Heart right ventricle (tissue), 16 donors: ENCODE measurements around the gene DOCK9. TPM values are rescaled to one million over a fixed set of nuclear protein-coding genes. Genes with fewer than 3 reads are reported as not detected.

Source experiments
- ATAC-seq, 8 donors: fragments of 200-7000 bp; cut with Tn5 transposase; one replicate each; pipeline ENCODE4 v1.9.1; 2020; ENCODE audit warnings: mild to moderate bottlenecking in 8 of 8, moderate library complexity in 8 of 8, moderate number of reproducible peaks in 1 of 8
- DNase-seq, 2 donors: peaks; one replicate each; pipeline ENCODE4 v3.0.0-alpha.2; 2020
- H3K27ac ChIP-seq, 10 donors: fragments of 200-600 bp; sonication (generic) in 2 of 10; one replicate each; pipeline versions ENCODE4 v1.5.0 to v1.8.0; 2020 to 2022; ENCODE audit warnings: mild to moderate bottlenecking in 3 of 10
- H3K27me3 ChIP-seq, 7 donors: fragments of 200-600 bp; one replicate each; pipeline ENCODE4 v1.8.0; 2021 to 2022; ENCODE audit warnings: mild to moderate bottlenecking in 2 of 7
- H3K36me3 ChIP-seq, 9 donors: fragments of 200-600 bp; sonication (generic) in 1 of 9; one replicate each; pipeline versions ENCODE4 v1.5.0 to v1.8.0; 2020 to 2022; ENCODE audit warnings: mild to moderate bottlenecking in 2 of 9
- H3K4me1 ChIP-seq, 9 donors: fragments of 200-600 bp; sonication (generic) in 1 of 9; one replicate each; pipeline versions ENCODE4 v1.5.0 to v1.8.0; 2020 to 2022; ENCODE audit warnings: mild to moderate bottlenecking in 4 of 9
- H3K4me3 ChIP-seq, 10 donors: fragments of 200-600 bp; sonication (generic) in 2 of 10; one replicate each; pipeline versions ENCODE4 v1.5.0 to v1.8.0; 2020 to 2022; ENCODE audit warnings: mild to moderate bottlenecking in 7 of 10, moderate library complexity in 2 of 10
- H3K9me3 ChIP-seq, 11 donors: fragments of 200-600 bp in 10 of 11; sonication (generic) in 2 of 11; one replicate each; pipeline versions ENCODE4 v1.5.0 to v1.8.0; 2013 to 2022; ENCODE audit warnings: mild to moderate bottlenecking in 2 of 11, control low read depth in 1 of 11, moderate library complexity in 1 of 11
- WGBS, 2 donors: extraction: QIAGEN DNeasy Blood & Tissue Kit; methylation state at CpG; one replicate each; pipeline ENCODE4 v1.1.7; 2013; ENCODE audit warnings: inconsistent platforms in 1 of 2; 5-methylcytosine and 5-hydroxymethylcytosine counted together
- intact Hi-C, 10 donors: fragments of 100-400 bp; cut with DNase I; formaldehyde crosslinking; loops; one replicate each; pipeline versions ENCODE4 v1.11.1 to v1.14.2; 2022
- polyA plus RNA-seq, 2 donors: library from polyadenylated mRNA; stranded (reverse); fragments of 200-250 nt; gene quantifications; one replicate each; pipeline ENCODE4 v1.2.3, GENCODE V29; 2013
- total RNA-seq, 10 donors: library from RNA; stranded (reverse); fragmentation: NEBNext Ultra II Directional in 3 of 10; extraction: Animal tissue kit (Norgen Biotek cat#: 25700) in 3 of 10; gene quantifications; one replicate each; pipeline versions ENCODE4 v1.2.1 to v1.2.4, GENCODE V29; 2021 to 2023
- TF ChIP-seq, protein P1 (sequence below), 9 donors: fragments of 200-600 bp; sonication (generic) in 2 of 9; IDR thresholded peaks; one replicate each; pipeline versions ENCODE4 v1.5.0 to v1.8.0; 2021 to 2022; ENCODE audit warnings: antibody characterized with exemption in 9 of 9, mild to moderate bottlenecking in 5 of 9, moderate library complexity in 1 of 9
- donor health status: Arrhythmogenic right ventricular cardiomyopathy.
- donor health status: ischemic (EF 13 %, LVEDD 7.1; RV severe dilation, severe dysfunction).
- donor health status: healthy with polysubstance abuse.
- donor health status: DM: no; HTN: yes; CAD: no.
- donor health status: DM: no; HTN: no; CAD: no.
- donor health status: ischemic (EF 25% LVEDD 6.9; RV normal size, moderate dysfunction).
- donor health status: ischemic (EF 25% LVEDD 5.7; RV mildly dilated, moderate dysfunction).
- donor health status: healthy.
- donor health status: DM: yes; HTN: yes; CAD: no.
- donor health status: Ischemic cardiomyopathy.
- donor health status: ischemic (EF 35%, LVEDD 5.7; RV mildly dilated, moderate dysfunction).
- donor health status: nonischemic (EF 11% LVEDD 7.7; RV severe dilation, severe dysfunction).
- donor health status: DM: yes; HTN: yes; CAD: no.
- donor health status: PGD.
- donor health status: ischemic (EF 29% LVEDD 5.4; RV normal size, mild dysfunction).
- donor health status: nonischemic (EF 23%, LVEDD 6.1; RV moderate dilation, normal function).

The DOCK9 gene
- total and polyA plus RNA-seq, 12 donors, result 31.6 to 73.7 (median 43.4) TPM

DNA sequence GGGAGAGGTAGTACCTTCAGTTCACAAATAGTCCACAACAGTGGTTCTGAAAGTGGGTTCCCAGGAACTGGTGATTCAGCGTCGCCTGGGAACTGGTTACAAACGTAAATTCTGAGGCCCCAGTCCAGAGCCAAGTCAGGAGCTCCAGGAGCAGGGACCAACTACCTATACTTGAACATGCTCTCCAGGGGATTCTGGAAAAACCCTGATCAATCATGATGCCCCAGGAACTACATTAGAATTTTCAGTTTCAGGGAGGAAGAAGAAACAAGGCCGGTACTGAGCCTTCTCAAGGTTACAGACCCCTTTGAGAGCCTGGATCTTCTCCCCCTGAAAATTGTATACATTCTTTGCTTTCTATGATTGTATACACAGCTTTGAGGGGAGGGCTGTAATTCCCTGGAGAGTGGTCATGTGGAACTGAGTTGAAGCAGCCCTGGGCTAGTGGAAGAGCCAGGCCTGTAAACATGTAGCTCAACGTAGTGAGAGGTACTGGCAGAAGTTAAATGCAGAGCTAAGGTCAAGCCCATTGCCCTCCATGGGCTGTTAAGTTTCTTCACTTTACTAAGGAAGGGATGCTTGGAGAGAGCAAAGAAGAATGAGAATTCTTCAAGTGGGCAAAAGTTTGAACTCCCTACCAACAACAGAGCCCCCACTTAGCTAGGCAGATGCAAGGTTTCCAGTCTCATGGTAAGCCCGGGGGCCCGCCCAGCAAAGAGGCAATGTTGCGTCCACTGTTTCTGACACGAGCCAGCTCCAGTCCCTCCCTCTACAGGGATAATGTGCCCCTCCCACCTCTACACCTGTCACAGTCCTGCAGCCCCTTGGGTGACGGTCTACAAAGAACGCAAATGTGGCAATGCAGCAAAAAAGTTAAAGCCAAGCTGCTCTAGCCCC, 17.0 kb downstream of the DOCK9 start:
- 77% methylated on average over 11 of the region's 11 CpGs for WGBS, 2 donors
- TF ChIP-seq, protein P1, sequence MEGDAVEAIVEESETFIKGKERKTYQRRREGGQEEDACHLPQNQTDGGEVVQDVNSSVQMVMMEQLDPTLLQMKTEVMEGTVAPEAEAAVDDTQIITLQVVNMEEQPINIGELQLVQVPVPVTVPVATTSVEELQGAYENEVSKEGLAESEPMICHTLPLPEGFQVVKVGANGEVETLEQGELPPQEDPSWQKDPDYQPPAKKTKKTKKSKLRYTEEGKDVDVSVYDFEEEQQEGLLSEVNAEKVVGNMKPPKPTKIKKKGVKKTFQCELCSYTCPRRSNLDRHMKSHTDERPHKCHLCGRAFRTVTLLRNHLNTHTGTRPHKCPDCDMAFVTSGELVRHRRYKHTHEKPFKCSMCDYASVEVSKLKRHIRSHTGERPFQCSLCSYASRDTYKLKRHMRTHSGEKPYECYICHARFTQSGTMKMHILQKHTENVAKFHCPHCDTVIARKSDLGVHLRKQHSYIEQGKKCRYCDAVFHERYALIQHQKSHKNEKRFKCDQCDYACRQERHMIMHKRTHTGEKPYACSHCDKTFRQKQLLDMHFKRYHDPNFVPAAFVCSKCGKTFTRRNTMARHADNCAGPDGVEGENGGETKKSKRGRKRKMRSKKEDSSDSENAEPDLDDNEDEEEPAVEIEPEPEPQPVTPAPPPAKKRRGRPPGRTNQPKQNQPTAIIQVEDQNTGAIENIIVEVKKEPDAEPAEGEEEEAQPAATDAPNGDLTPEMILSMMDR (IDR thresholded peaks at IDR 0.05), result no peak
- Histone ChIP-seq H3K4me1 (peaks cover 30 to 83% (median 72%) of the 10 kb centered on the region in 9 donors), H3K4me3 (peak overlapping the region in 1 of 10 donors; percentile 15), H3K36me3 (no peaks in the 10 kb centered on the region), H3K27ac (peak overlapping the region; percentile 32 to 85 (median 72)), H3K27me3 (no peaks in the 10 kb centered on the region), H3K9me3 (no peaks in the 10 kb centered on the region)
- ATAC-seq (peak in 3 of 8 donors; percentile 2 to 46 (median 7)), DNase-seq (no peak)
- intact Hi-C loops, result loop anchor here in 1 of 10 donors (10.0 kb wide), 1 partner anchor 46 kb away; no protein-coding TSS in a partner anchor

DNA sequence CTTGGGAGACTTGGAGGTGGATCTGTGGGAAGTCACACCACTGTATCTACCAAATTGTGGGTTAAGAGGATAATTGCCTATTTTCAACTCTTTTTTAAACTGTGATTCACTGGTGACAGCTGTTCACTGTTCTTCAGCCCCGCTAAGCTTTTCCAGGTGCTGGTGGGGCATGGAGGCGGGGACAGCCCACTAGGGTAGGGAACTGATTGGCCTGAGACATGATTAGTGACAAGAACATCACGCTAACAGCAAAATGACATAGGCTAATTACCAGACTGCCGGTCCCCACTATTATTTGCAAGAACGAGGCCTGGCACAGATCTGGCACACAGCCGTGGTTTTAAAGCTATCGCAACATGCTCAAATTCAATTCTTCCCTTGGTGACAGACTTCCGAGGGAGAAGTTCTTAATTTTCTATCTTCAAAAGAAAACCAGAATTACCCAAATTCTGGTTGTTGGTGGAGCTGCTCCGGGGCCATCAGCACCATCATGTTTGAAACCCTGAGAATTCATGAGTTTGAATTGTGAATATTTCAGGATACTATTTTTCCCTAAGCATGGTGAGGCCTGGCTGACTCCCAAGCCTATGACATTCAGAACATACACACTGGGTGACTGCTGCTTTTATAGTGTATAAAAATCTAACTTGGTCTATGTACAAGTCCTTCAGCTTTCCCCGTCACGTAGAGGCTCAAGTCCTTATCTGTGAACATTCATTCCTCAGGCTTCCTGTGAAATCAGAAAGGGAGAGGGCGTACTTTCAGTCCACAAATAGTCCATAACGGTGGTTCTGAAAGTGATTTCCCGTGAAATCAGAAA, 17.9 kb downstream of the DOCK9 start:
- H3K4me1 ChIP-seq, result peaks cover 25 to 75% (median 64%) of the 10 kb centered on the region in 9 donors
- no peak for DNase-seq
- H3K9me3 ChIP-seq, result no peaks in the 10 kb centered on the region
- no peak overlapping the region for H3K4me3 ChIP-seq
- WGBS, 2 donors, result 68 to 74% methylated on average over 14 of the region's 14 CpGs
- peaks cover 0 to 6% (median 0%) of the 10 kb centered on the region in 9 donors for H3K36me3 ChIP-seq
- peak; percentile 15 to 80 (median 65) for ATAC-seq
- intact Hi-C loops, result loop anchor here in 1 of 10 donors (10.0 kb wide), 1 partner anchor 45 kb away; no protein-coding TSS in a partner anchor
- H3K27ac ChIP-seq, result peak overlapping the region; percentile 50 to 85 (median 72)
- TF ChIP-seq, protein P1 (IDR thresholded peaks at IDR 0.05), result peak in 3 of 9 donors; percentile 9 to 31 (median 17)
- no peaks in the 10 kb centered on the region for H3K27me3 ChIP-seq

DNA sequence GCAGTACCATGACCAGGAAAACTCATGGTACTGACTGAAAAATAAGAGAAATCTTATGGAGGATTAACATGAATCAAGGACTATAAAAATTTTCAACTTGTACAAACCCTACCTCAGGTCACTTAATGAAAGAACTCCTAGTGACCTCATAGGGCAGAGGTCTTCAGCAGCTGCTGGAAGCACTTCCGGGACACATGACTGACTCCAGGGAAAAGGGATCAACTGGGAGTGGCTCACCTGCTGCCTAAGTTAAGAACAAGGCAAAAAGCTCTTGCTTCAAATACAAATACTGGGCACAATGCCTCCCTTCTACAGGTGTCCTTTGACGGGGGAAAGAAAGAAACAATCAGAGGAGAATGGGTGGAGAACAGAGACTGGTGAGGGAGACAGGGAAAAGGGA, 18.6 kb downstream of the DOCK9 start:
- TF ChIP-seq, protein P1 (IDR thresholded peaks at IDR 0.05), result no peak
- 62 to 77% methylated on average over 2 of the region's 2 CpGs for WGBS, 2 donors
- peak overlapping the region in 9 of 10 donors; percentile 50 to 85 (median 72) for H3K27ac ChIP-seq
- ATAC-seq, result peak in 2 of 8 donors; percentile 14 to 23
- intact Hi-C loops, result no loop called here
- DNase-seq, result no peak
- no peaks in the 10 kb centered on the region for H3K9me3 ChIP-seq
- H3K4me3 ChIP-seq, result no peak overlapping the region
- no peaks in the 10 kb centered on the region for H3K27me3 ChIP-seq
- H3K4me1 ChIP-seq, result peaks cover 23 to 71% (median 60%) of the 10 kb centered on the region in 9 donors
- H3K36me3 ChIP-seq, result peaks cover 0 to 9% (median 0%) of the 10 kb centered on the region in 9 donors

DNA sequence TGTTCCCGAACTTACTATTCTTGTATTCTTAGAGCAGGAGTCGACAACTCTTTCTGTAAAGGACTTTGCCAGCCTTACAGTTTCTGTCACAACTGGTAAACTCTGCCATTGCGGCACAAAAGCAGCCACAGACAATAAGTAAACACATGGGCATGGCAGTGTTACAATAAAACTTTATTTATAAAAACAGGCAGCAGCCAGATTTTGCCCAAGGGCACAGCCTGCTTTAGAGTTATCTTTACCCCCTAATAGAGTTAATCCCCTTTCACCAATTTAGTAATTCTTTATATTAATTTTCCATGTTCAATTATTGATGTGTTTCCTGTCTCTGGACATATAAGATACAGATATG, 19.4 kb downstream of the DOCK9 start:
- H3K9me3 ChIP-seq, result no peaks in the 10 kb centered on the region
- peaks cover 0 to 18% (median 0%) of the 10 kb centered on the region in 9 donors for H3K36me3 ChIP-seq
- DNase-seq (no peak), ATAC-seq (no peak)
- peak overlapping the region in 1 of 10 donors; percentile 85 for H3K27ac ChIP-seq
- 77 to 84% methylated on average over 3 of the region's 3 CpGs for WGBS, 2 donors
- H3K27me3 ChIP-seq, result no peaks in the 10 kb centered on the region
- intact Hi-C loops, result no loop called here
- H3K4me3 ChIP-seq, result no peak overlapping the region
- H3K4me1 ChIP-seq, result peaks cover 21 to 70% (median 52%) of the 10 kb centered on the region in 9 donors
- TF ChIP-seq, protein P1 (IDR thresholded peaks at IDR 0.05), result no peak
